Measurements from ENCODE around the gene GSTP1.

Gene GSTP1

GRCh38 chr11:67632175-67632981 lies 48.8 kb downstream of the GSTP1 start:
- no peak for DNase-seq

DNA sequence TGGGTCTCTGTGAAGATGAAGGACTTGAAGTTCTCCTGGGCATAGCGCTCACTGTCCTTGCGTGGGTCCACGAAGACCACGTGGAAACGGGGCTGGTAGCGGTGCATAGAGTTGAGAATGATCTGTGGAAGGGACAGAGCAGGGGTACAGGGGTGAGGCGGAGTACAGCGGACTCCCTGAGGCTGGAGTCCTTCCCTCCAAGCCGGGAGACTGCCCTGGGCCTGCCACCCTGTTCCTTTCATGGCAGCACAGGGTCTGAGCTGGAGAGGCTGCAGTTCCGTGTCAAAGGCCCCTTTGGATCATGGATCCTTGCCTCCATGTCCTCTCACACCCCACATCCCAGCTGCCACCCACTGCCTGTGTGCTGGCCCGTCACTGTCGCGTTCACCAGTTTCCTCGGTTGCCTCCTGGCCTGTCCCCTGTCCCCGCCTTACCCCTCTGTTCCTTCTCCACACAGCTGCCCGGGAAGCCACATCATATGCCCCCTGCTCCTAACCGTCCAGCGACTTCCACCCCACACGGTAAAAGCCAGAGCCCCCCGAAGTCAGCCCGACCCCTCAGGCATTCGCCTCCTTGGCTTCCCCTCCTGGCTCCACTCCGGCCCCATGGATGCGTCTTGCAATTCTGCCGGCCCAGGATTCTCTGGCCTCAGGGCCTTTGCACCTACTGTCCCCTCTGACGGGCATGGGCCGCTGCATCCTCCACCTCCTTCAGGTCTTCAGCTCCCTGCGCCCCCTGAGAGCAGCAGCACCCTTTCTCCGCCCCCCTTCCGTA lies 49.6 kb downstream of the GSTP1 start:
- no peak for DNase-seq

GRCh38 chr11:67633758-67634365 lies 50.2 kb downstream of the GSTP1 start:
- no peak for DNase-seq

GRCh38 chr11:67634366-67635230 lies 51.0 kb downstream of the GSTP1 start:
- no peak for DNase-seq

DNA sequence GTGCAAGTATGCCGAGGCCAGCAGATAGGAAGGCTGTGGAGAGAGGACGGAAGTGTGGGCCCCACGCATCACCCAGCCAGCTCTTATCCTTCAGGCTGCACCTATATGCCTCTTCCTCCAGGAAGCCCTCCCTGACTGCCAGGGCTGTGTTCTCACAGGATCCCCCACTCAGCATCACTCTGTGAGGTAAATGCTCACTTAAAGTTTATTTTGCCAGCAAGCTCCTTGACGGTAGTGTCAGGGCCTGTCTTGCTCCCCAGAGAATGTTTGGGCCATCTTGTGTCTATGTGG lies 51.6 kb downstream of the GSTP1 start:
- DNase-seq: no peak
